DND-41 (cell line): Measurements from ENCODE around the gene FOXL1.

Experiments used
- ATAC-seq: fragments of 200-7000 bp; cut with Tn5 transposase; 3 replicates; pipeline ENCODE4 v1.9.1; 2021; ENCODE audit warnings: low read depth; ENCODE audit not compliant: insufficient read depth
- DNase-seq: peaks from one replicate; pipeline ENCODE4 v3.0.0-alpha.2; 2020
- H2AFZ ChIP-seq: 2 replicates; pipeline ENCODE4 v1.6.0; 2012; ENCODE audit warnings: low read depth, low read length
- H3K27ac ChIP-seq: 2 replicates; pipeline ENCODE4 v1.5.1; 2012; ENCODE audit warnings: low read length, inconsistent platforms
- H3K27me3 ChIP-seq: fragments of 200-600 bp; sonication (generic); 2 replicates; pipeline ENCODE4 v1.6.0; 2012; ENCODE audit warnings: low read length, mild to moderate bottlenecking, inconsistent platforms; ENCODE audit not compliant: insufficient read depth, poor library complexity
- H3K36me3 ChIP-seq: 2 replicates; pipeline ENCODE4 v1.5.1; 2012; ENCODE audit warnings: low read length, inconsistent platforms; ENCODE audit not compliant: insufficient read depth
- H3K4me1 ChIP-seq: 2 replicates; pipeline ENCODE4 v1.5.1; 2012; ENCODE audit warnings: mild to moderate bottlenecking, low read length; ENCODE audit not compliant: insufficient read depth
- H3K4me2 ChIP-seq: 2 replicates; pipeline ENCODE4 v1.6.0; 2012; ENCODE audit warnings: mild to moderate bottlenecking, moderate library complexity, low read length, inconsistent platforms; ENCODE audit not compliant: insufficient read depth
- H3K4me3 ChIP-seq, 2 experiments: fragments of 200-600 bp in 1 of 2; shearing (Covaris generic) in 1 of 2; 2 replicates each; pipeline ENCODE4 v1.5.1; 2012 to 2016; ENCODE audit warnings: inconsistent platforms in 2 of 2, low read length in 2 of 2, mild to moderate bottlenecking in 2 of 2, low read depth in 1 of 2, moderate library complexity in 1 of 2
- H3K79me2 ChIP-seq: 2 replicates; pipeline ENCODE4 v1.6.0; 2012; ENCODE audit warnings: low read length, inconsistent platforms; ENCODE audit not compliant: insufficient read depth
- H3K9ac ChIP-seq: 2 replicates; pipeline ENCODE4 v1.6.0; 2012; ENCODE audit warnings: low read depth, mild to moderate bottlenecking, inconsistent platforms, low read length, moderate library complexity
- H3K9me3 ChIP-seq: 2 replicates; pipeline ENCODE4 v1.5.1; 2012; ENCODE audit warnings: low read length, moderate library complexity, mild to moderate bottlenecking, inconsistent platforms; ENCODE audit not compliant: insufficient read depth, severe bottlenecking
- H4K20me1 ChIP-seq: 2 replicates; pipeline ENCODE4 v1.6.0; 2012; ENCODE audit warnings: low read length; ENCODE audit not compliant: insufficient read depth
- EZH2 ChIP-seq: IDR thresholded peaks from 3 replicates; pipeline ENCODE4 v1.6.1; 2012; ENCODE audit warnings: borderline replicate concordance, low read depth, mild to moderate bottlenecking, moderate library complexity, low read length, inconsistent platforms; ENCODE audit not compliant: severe bottlenecking
- TF ChIP-seq, protein P1 (sequence below): IDR thresholded peaks from 2 replicates; pipeline ENCODE4 v1.5.1; 2012; ENCODE audit warnings: borderline replicate concordance, low read length, moderate library complexity, mild to moderate bottlenecking; ENCODE audit not compliant: poor library complexity, severe bottlenecking; ENCODE audit errors: extremely low read depth

Gene FOXL1

DNA sequence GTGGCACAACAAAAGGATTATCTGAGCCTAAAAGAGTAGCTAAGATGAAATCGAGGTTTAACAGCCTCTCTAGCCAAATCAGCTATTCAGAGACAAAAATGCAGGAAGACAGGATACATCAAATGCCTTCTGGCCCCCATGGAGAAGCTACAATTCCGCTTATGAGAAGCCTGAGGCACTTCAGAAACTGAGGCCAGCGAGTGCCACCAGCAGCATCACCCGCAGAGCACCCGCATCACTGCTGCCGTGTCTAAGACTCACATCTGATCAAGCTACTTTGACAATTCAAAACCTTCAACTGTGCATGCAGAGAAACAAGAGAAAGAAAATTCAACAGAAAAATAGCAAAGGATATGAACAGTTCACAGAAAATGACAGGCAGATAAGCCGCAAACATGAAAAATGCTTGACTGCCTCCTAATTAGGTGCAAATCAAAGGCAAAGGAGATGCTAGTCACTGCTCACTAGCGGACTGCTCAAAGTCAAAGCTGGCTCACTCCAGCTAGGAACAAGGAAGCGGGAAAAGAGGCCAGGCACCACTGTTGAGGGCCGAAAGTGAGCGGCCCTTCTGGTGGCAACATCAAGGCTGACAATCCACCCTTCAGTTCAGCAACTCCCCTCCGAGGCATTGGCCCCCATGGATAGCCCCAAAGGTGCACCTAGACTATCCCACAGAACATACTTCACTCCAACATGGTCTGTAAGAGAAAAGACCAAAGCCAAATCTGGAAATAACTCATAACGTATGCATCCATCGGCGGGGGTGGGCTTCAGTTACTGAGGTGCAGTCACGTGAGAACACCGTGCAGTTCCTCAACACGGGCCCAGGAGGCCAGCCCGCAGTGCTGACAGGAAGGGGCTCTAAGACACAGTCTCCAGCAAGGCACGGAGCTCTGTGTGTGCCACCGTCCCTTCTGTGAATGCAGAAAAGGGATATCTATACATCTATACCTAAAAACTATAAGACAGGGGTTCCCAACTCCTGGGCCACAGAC lies 35.3 kb upstream of the FOXL1 start:
- Histone ChIP-seq H3K36me3 (peaks cover 60% of the 10 kb centered on the region), H3K9ac (no peak overlapping the region), H4K20me1 (no peaks in the 10 kb centered on the region), H3K4me2 (no peak overlapping the region), H3K79me2 (no peaks in the 10 kb centered on the region), H2AFZ (no peak overlapping the region), H3K4me1 (no peaks in the 10 kb centered on the region), H3K4me3 (no peak overlapping the region), H3K27ac (no peak overlapping the region), H3K27me3 (no peaks in the 10 kb centered on the region), H3K9me3 (no peaks in the 10 kb centered on the region)
- TF ChIP-seq, protein P1, sequence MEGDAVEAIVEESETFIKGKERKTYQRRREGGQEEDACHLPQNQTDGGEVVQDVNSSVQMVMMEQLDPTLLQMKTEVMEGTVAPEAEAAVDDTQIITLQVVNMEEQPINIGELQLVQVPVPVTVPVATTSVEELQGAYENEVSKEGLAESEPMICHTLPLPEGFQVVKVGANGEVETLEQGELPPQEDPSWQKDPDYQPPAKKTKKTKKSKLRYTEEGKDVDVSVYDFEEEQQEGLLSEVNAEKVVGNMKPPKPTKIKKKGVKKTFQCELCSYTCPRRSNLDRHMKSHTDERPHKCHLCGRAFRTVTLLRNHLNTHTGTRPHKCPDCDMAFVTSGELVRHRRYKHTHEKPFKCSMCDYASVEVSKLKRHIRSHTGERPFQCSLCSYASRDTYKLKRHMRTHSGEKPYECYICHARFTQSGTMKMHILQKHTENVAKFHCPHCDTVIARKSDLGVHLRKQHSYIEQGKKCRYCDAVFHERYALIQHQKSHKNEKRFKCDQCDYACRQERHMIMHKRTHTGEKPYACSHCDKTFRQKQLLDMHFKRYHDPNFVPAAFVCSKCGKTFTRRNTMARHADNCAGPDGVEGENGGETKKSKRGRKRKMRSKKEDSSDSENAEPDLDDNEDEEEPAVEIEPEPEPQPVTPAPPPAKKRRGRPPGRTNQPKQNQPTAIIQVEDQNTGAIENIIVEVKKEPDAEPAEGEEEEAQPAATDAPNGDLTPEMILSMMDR, result no peak
- TF ChIP-seq EZH2, result no peak
- no peak for ATAC-seq
- DNase-seq, result no peak

DNA sequence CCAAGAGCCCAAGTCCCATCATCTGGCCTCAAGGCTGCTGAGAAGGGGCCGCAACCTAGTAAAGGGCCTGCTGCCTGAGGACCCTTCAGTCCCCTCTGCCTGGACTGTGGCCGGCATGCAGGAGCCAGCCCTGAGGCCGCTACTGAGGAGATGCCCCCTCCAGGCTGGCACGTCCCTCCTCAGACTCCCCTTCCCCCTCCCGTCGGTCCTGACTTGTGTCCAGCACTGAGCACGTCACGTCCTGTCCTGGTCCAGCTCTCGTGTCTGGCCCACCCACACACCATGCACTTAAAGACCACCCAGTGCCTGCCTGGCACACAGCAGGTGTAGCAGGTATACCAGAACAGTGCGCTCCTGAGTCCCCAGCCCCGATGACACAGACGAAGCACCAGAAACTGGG lies 32.9 kb upstream of the FOXL1 start:
- Histone ChIP-seq H3K27ac (no peak overlapping the region), H4K20me1 (no peaks in the 10 kb centered on the region), H3K9ac (no peak overlapping the region), H3K27me3 (no peaks in the 10 kb centered on the region), H2AFZ (no peak overlapping the region), H3K4me2 (no peak overlapping the region), H3K4me3 (no peak overlapping the region), H3K36me3 (peaks cover 53% of the 10 kb centered on the region), H3K4me1 (no peaks in the 10 kb centered on the region), H3K9me3 (no peaks in the 10 kb centered on the region), H3K79me2 (no peaks in the 10 kb centered on the region)
- no peak for TF ChIP-seq EZH2
- TF ChIP-seq, protein P1, result no peak
- ATAC-seq (no peak), DNase-seq (no peak)

DNA sequence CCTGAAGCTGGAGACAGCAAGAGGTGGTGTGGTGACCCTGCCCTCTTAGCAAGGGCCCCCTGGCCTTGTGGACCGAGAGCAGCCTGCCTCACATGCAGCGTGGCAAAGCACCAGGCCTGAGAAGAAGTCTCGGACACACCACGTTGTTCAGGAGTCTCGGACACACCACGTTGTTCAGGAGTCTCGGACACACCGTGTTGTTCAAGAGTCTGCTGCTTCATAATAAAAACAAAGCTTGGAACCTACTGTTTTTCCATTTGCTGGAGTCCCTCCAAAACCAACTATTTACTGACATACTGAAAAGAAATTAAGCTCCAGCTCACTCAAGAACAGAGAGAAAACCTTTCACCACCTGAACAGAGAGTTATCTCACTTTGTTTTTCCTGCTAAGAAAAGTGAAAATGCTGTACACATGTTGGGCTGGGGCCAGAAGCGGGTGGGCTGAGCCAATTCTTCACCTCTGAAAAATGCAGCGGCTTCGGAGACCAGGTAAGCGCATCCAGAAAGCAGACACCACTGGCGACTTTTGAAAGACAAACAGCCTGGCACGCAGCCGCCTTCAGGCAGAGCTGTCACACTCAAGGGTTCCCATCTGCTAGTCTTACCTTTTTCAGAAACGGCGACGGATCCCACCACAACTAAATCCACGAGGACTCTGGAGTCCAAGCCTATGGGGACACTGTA lies 32.3 kb upstream of the FOXL1 start:
- H3K4me2 ChIP-seq, result no peak overlapping the region
- no peaks in the 10 kb centered on the region for H3K4me1 ChIP-seq
- no peak overlapping the region for H2AFZ ChIP-seq
- H3K4me3 ChIP-seq, result no peak overlapping the region
- no peaks in the 10 kb centered on the region for H3K9me3 ChIP-seq
- DNase-seq, result no peak
- H3K79me2 ChIP-seq, result no peaks in the 10 kb centered on the region
- peaks cover 52% of the 10 kb centered on the region for H3K36me3 ChIP-seq
- TF ChIP-seq EZH2, result no peak
- TF ChIP-seq, protein P1, result no peak
- no peak for ATAC-seq
- no peak overlapping the region for H3K9ac ChIP-seq
- H4K20me1 ChIP-seq, result no peaks in the 10 kb centered on the region
- H3K27me3 ChIP-seq, result no peaks in the 10 kb centered on the region
- no peak overlapping the region for H3K27ac ChIP-seq
